Brain pericyte (primary cell): Measurements from ENCODE around the gene JMJD4.

Source experiments
- DNase-seq: peaks from one replicate; pipeline ENCODE4 v3.0.0-alpha.2; 2012; ENCODE audit warnings: low read depth, low spot score

The JMJD4 gene, protein sequence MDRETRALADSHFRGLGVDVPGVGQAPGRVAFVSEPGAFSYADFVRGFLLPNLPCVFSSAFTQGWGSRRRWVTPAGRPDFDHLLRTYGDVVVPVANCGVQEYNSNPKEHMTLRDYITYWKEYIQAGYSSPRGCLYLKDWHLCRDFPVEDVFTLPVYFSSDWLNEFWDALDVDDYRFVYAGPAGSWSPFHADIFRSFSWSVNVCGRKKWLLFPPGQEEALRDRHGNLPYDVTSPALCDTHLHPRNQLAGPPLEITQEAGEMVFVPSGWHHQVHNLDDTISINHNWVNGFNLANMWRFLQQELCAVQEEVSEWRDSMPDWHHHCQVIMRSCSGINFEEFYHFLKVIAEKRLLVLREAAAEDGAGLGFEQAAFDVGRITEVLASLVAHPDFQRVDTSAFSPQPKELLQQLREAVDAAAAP

DNA sequence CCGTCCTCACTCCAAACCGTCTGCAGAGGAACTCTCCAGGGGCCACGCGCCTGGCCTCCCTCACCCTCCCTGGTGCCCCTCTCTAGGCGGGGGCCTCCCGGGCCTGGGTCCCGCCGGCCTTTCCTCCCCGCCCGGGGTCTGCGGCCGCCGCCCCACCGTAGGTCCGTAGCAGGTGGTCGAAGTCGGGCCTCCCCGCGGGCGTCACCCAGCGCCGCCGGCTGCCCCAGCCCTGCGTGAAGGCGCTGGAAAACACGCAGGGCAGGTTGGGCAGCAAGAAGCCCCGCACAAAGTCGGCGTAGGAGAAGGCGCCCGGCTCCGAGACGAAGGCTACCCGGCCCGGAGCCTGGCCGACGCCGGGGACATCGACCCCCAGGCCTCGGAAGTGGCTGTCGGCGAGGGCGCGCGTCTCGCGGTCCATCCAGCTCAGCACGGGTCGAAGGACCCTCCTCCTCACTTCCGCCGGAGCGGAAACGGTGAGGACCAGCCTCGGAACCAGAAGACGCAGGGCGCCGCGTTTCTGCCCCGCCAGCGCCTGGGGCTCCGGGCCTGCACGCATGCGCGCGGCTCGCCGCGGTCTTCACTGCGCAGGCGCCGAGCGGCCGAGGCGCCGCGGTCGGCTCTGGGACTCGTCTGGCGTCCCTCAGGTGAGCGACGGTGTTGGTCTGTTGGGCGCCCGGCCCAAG is at the start of gene JMJD4, which contains the start of gene SNAP47:
JMJD4 (minus strand) TSS at position 447 of the 683 bp plus-strand sequence; CDS start at position 418, 29 bp downstream.
SNAP47 (plus strand) TSS at position 580 of the 683 bp plus-strand sequence. CDS start 12,302 bp downstream, outside the sequence.
- DNase-seq = peak; percentile 63

DNA sequence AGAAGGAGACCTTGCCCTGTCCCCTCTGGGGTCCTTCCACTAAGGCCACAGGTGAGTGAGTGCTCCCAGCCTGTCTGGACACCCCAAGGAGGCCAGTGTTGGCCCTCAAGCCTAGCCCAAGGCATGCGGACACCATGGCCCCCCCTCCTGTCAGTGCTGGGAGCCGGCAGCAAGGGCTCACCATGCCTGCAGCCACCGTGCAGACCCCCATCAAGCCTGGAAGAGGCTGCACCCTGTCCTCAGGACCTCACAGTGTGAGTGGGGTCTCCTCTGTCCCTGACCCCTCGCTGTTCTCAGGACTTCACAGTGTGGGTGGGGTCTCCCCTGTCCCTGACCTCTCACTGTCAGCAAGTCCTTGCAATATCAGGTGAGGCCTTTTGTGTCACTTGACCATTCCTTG is 47.1 kb upstream of the JMJD4 start:
- no peak for DNase-seq

DNA sequence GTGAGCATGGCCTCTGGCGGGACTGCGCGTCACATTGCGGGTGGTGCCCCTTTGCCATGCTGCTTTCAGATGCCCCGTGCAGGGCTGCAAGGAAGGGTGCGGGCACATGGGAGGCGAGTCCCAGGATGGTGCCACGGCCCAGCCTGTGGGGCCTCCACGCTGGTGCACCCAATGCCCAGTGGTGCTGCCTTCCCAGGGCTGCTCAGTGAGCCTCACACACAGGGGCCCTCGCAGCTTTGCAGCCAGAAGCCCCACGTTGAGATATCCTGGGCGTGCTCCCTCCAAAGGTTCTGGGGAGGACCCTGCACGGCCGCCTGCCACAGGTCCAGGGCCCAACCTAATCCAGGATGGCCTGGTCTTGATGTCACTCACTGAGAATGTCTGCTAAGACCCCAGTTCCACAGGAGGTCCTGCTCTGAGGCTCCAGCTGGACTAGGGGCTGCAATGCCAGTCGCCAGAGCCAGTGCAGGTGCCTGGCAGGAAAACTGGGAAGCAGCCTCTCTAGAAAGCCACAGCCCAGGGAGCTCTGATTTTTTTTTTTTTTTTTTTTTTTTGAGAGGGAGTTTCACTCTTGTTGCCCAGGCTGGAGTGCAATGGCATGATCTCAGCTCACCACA is 46.3 kb upstream of the JMJD4 start:
- DNase-seq = no peak

DNA sequence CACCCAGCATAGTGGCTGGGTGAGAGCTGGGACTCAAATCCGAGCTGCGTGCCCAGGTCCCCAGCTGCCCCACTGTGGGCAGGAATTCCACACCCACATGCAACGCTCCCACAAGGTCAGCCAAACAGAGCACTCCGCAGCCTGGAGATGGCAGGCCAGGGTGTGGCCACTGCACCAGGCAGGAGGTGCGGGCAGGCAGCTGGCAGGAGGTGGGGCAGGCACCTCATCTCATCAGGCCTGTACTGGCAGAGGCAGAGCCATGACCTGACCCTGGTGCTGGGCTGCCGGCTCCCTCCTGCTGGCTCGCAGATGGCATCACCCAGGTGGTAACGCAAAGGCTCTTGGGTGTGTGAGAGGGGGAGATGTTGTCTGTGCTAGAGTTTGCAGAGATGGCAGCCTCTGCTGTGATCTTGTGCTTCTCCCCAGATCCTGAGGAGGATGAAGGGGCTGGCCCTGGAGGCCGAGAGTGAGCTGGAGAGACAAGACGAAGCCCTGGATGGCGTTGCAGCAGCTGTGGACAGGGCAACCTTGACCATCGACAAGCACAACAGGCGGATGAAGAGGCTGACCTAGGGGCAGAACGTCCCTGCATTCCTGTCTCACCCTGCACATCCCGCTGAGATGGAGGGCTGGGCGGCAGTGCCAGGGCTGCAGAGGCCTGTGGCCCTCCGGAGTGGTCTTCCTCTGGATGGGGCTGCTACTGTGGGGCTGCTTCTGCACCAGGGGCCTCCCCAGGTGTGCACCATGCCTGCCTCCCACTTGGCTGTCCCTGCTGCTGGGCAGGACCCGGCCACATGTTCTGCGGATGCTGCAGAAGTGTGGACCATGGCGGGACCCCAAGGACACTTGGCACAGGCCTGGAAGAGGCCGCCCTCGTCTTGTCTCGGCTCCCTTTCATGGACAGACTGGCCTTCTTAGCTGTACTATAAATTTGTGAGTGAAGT is 45.3 kb upstream of the JMJD4 start:
- no peak for DNase-seq

DNA sequence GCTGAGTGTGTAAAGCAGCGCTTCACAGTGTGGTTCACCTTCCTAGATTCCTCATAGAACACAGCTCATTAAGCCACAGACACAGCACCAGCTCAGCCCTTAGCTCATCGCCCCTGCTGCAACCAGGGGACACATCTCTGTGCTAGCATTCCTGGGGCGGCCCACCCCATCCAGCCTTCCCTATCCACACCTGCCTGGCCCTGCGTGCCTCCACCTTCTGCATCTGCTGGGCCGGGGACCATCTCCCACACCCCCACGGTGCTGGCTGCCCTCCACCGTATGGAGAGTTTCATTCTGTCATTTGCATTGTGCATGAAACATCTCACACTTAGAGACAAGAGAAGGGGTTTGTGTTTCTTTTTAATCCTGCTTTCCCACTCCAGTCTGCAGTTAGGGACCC is 44.6 kb upstream of the JMJD4 start:
- no peak for DNase-seq

DNA sequence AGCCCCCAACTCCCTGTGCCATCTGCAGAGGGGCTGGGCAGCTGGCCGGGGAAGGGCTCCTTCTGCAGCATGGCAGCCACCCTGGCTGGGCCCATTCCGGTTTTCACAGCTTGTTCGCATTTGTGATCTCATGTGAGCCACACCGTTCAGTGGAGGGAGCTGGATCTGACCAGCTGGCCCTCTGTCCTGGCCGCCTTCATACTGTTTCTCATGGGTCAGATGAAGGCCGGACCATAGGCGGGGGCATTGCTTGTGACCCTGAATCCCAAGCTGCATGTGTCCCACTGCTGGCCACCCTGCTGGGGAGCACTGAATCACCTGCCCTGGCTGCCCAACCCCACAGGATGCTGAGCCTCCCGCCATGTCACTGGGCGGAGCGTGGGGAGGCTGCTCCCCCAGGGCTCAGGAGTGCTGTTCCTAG is 43.9 kb upstream of the JMJD4 start:
- DNase-seq = no peak

DNA sequence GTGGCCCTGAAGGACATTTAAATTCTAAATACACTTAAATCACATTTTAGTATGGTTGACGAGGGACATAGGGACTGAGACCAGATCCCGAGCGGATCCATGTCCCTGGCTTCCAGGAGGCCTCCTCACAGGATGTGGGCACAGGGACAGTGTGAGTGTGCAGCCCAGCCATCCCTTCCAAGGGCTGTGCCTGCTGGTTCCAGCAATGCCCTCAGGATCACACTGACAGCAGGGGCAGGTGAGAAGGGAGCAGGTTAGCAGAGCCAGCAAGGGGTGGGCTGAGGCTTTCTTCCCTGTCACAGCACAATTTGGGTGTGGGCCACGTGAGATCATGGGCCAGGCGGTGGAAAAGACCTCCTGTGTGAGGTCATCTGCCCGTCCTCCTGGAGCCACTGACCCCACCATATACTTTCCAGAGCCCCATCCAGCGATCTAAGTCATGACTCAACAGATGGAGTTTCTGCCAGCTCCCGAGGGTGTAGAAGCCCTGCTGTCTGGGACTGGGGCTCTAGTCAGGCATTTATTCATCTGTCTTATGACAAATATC is 43.4 kb upstream of the JMJD4 start:
- no peak for DNase-seq

DNA sequence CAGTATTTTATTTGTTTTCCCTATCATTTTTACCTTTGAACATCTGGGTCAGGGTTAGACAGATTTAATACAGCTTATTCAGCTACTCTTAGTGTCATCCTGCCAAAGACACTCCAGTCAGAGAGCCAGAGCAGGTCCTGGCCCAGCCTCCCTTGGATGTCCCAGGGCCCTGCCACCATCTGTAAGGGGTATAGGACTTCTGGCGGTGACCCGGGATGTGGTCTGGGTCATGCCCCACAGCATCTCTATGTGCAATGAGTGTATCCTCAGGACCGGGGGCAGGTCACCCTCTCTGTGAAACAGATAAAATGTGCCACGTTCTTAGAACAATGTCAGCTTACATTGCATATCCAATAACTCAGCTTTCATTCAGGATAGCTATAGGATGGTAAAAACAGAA is 42.5 kb upstream of the JMJD4 start:
- DNase-seq = no peak

DNA sequence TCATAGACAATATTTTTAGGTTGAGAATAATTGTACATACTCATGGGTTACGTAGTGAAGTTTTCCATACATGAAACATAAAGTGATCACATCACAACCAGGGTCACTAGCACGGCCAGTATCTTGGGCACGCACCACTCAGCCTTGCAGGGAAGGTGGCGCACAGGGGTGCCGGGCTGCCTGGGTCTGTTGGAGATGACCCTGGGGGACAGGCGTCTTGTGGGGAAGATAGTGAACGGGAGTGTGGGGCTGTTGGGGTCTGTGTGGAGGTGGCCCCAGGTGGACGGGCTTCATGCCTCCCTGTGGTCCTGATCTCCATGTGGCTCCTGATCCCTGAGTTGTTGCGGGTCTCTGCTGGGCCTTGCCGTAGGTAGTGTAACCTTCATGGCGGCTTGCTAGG is 42.1 kb upstream of the JMJD4 start:
- DNase-seq = no peak

DNA sequence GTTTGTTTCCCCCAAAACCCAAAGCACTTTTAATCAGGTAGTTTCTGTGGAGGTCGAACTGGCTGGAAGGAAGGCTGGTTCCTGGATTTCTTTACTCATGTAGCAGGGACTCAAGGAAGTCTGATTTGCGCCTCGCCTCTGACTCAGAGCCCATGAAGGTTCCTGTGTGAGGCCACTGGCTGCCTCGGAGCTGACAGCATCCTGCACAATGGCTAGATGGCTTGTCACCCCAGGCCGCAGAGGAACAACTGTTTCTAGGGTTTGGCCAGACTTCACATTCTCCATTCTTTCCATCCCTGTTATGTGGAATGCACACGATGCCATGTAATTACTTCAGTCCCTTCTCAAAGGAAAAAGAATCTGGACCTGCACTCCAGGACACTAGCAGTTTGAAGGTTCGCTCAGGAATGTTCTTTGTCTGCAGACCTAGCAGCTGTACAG is 41.2 kb upstream of the JMJD4 start:
- DNase-seq = no peak

DNA sequence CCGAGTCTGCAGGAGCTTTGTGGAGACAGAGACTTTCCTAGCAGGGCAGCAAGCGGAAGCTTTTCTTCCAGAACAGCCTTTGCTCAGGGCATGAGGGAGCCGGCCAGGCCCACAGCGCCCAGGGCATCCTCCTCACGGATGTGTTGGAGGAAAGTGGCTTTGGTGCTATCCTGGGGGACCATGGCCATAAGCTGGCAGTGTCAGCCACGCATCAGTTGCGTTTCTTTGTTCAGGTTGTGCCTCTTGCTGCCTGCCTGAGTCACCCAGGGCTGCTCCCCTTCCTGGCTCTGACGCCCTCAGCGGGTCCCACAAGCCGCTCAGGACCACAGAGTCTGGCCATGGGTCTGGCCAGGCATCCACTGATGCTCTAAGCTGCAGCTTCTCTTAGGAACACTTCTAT is 40.7 kb upstream of the JMJD4 start:
- DNase-seq = no peak

DNA sequence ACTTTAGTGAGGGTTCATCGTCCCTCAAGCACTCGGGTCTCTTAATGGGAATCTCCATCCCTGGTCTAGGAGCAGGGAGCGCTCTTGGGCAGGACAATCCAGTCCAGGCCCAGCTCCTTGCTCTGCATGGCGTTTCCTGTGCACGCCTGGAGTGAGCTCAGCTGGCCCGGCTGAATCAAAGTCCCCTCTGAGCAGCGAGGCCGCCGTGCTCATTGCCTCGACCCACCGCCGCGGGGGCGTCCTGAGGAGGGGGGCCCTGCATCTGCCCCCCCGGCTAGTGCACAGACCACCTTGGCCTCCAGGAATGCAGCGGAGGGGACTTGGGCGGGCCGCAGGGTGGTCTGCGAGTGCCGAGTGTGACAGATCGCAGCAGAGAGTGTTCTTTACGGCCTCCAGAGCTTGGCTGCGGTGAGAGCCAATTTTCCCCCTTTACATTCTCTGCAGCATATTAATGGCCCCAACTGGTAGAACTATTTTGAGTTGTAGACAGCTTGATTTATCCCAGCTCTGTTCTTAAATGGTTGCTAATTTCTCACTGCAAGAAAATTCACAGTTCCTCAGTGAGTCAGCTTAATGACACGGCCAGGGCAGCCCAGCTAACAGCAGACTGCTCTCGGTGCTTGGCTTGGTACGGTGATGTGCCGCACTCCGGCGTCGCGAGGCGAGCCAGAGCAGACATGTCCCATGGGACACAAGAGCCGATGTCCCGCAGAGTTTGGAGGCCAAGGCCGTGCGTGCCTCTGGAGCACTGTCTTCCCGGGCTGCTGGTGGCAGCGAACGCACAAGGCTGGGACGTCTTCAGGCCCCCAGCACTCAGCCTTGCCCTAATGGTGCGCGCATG is 39.9 kb upstream of the JMJD4 start:
- DNase-seq = no peak

DNA sequence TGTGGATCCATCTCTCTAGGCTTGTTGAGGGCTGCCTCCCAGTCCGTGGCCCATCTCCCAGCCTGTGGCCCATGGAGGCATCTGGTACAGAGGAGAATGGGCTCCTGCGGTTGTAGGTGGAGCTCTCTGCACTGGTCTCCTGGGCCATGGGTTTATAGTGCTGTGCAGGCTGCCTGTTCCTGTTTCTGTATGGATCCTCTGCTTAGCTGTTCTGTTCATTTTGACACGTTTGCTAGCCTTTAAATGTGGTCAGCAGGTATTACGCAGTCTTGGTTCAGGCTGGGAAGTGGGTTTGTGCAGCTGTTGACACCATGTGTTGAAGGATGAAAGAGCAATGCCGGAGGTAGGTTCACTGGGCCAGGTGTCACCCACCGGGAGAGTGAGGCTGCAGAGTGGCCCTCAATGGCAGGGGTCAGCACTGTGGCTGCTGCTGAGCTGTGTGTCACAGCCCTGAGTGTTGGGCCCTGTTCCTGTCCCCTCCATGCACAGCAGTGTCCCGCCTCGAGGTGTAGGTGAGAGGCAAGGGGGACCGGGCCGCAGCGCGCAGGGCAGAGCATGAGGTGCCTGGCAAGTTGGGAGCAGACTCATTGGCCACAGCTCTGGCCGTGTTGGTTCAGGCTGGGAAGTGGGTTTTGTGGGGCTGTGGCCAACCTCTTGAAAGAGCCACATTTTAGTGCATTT is 39.1 kb upstream of the JMJD4 start:
- DNase-seq = no peak

DNA sequence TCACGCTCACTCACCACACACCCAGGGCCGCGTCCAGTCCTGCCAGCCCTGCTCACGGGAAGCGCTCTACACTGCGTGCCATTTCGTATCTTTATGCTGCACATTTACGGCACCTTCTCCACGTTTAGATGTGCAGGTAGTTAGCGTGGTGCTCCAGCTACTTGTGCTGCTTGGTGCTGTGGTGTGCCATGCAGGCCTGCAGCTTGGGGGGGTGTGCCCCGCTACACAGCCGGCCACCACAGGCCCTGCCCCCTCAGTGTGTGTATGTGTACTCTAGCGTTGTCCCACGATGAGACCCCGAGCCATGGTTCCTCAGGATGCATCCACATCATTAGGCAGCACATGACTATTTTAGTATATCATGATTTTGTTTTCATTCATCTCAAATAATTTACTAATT is 38.5 kb upstream of the JMJD4 start:
- DNase-seq = no peak

DNA sequence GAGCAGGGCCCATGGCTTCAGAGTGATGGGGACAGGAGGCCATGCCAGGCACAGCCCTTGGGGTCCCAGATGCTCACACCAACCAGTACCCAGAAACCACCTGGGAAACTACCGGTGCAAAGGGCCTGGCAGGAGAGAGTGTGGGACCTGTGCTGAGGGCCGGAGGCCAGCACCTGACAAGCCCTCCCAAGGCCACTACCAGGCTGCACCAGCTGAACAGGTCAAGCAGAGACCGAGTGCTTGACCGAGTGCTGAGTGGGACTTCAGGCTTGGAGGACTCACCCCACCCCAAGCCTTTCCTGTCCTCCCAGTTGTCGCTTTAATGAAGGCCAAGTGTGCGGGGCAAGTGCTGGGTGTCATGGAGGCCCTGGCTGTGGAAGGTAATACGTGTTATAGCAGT is 36.7 kb upstream of the JMJD4 start:
- no peak for DNase-seq

DNA sequence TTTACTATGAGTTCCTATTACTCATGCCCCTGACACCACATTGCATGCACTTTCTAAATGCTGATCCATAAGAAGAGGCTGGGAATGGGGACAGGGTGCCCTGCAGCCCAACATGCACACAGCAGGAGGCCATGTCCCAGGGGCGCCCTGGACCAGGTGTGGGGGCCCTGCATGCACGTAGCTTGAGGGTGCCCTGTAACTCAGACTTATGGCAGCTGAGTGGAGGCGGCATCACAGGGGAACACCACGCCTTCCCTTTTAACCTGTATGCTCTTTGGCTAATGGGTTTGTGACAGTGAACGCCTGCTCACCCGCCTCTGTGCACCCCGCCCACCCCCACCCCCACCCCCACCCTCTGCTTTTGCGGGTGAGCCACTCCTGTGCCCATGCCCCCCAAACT is 36.2 kb upstream of the JMJD4 start:
- no peak for DNase-seq

DNA sequence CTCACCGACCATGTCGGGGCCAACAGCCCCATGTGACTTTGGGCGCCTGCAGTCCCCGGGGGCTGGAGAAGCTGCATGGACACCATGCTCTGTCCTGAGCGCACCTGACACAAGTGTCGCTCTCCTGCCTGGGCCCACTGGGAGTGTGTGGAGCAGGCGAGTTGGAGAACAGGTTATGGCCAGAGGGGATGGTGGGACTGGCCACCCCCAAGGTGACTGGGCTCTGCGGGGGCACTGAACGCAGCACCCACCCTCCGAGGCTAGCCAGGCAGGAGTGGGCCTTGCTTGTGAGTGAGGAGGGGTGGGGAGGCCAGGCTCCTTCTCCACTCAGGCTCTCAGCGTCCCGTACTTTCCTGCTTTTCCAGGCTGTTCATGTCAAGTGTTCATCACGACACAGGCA is 35.7 kb upstream of the JMJD4 start:
- no peak for DNase-seq

DNA sequence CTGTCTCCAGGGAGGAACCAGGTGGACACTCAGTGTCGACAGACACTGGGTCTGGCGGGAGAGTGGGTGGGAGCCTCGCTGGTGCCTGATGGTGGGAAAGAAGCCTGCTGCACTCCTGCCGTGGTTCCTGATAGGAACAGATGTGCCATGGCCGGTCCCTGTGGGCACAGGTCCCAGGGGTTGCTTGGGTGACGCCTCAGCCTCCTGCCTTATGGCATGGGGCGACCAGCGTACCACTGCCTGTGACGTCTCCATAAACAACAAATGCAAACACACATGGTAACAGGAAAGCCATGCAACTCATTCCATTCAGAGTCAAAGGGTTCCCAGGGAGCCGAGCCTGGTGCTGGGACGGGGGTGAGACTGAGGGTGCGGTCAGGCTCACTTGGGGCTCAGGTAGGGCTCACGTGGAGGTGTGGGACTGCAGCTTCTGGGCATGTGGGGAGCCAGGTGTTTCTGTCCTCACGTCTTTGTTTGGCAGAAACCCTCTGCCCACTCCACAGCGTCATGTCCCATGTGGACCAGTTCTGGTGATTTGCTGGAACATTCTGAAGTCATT is 34.9 kb upstream of the JMJD4 start:
- DNase-seq = no peak
